ENCODE measurements around the gene TCF7L1. TPM values are rescaled to one million over a fixed set of nuclear protein-coding genes. Genes with fewer than 3 reads are reported as not detected.

TCF7L1 gene
- total RNA-seq, 1 donor from 2014 or later, result 0.19 TPM

GRCh38 chr2:85239102-85239501 is 105.9 kb downstream of the TCF7L1 start:
- Mint-ChIP-seq H3K27ac (no peak overlapping the region), H3K36me3 (ENCODE audit: low read depth) (no peaks in the 10 kb centered on the region)
- DNase-seq, result no peak

GRCh38 chr2:85240055-85240454 is 106.9 kb downstream of the TCF7L1 start:
- H3K4me3 Mint-ChIP-seq, result no peak overlapping the region
- no peaks in the 10 kb centered on the region for H3K36me3 Mint-ChIP-seq (ENCODE audit: low read depth)
- peaks cover 4% of the 10 kb centered on the region for H3K4me1 Mint-ChIP-seq
- no peak overlapping the region for H3K27ac Mint-ChIP-seq
- intact Hi-C loops (cut with micrococcal nuclease), result no loop called here
- H3K9me3 Mint-ChIP-seq, result no peaks in the 10 kb centered on the region
- H3K27me3 Mint-ChIP-seq, result peaks cover 27% of the 10 kb centered on the region
- DNase-seq, result no peak

More at GRCh38 chr2:85239102-85239501, 105.9 kb downstream of the TCF7L1 start:
- H3K4me3 Mint-ChIP-seq, result no peak overlapping the region
- intact Hi-C loops (cut with micrococcal nuclease), result no loop called here
- peaks cover 21% of the 10 kb centered on the region for H3K27me3 Mint-ChIP-seq
- peaks cover 4% of the 10 kb centered on the region for H3K4me1 Mint-ChIP-seq
- H3K9me3 Mint-ChIP-seq, result no peaks in the 10 kb centered on the region

- Mint-ChIP-seq H3K36me3 (ENCODE audit: low read depth) (no peaks in the 10 kb centered on the region), H3K27me3 (peaks cover 27% of the 10 kb centered on the region), H3K4me1 (peaks cover 8% of the 10 kb centered on the region), H3K9me3 (no peaks in the 10 kb centered on the region), H3K27ac (no peak overlapping the region), H3K4me3 (no peak overlapping the region)
- intact Hi-C loops (cut with micrococcal nuclease), result no loop called here
- DNase-seq, result no peak
Observed at GRCh38 chr2:85242321-85242720, 109.1 kb downstream of the TCF7L1 start.

GRCh38 chr2:85243101-85244072 is 110.2 kb downstream of the TCF7L1 start:
- Mint-ChIP-seq H3K4me3 (no peak overlapping the region), H3K4me1 (peaks cover 8% of the 10 kb centered on the region), H3K9me3 (no peaks in the 10 kb centered on the region), H3K27ac (no peak overlapping the region), H3K27me3 (peaks cover 20% of the 10 kb centered on the region), H3K36me3 (ENCODE audit: low read depth) (no peaks in the 10 kb centered on the region)
- DNase-seq, result peak; percentile 73
- intact Hi-C loops (cut with micrococcal nuclease), result no loop called here

- H3K4me3 Mint-ChIP-seq, result no peak overlapping the region
Observed at GRCh38 chr2:85244828-85245227, 111.6 kb downstream of the TCF7L1 start.

GRCh38 chr2:85245891-85246290 is 112.7 kb downstream of the TCF7L1 start:
- DNase-seq, result no peak
- Mint-ChIP-seq H3K4me1 (peaks cover 6% of the 10 kb centered on the region), H3K9me3 (no peaks in the 10 kb centered on the region), H3K36me3 (ENCODE audit: low read depth) (no peaks in the 10 kb centered on the region), H3K4me3 (no peak overlapping the region), H3K27me3 (peaks cover 15% of the 10 kb centered on the region), H3K27ac (no peak overlapping the region)
- intact Hi-C loops (cut with micrococcal nuclease), result no loop called here

More at GRCh38 chr2:85244828-85245227, 111.6 kb downstream of the TCF7L1 start:
- no peaks in the 10 kb centered on the region for H3K9me3 Mint-ChIP-seq
- no peak for DNase-seq
- no peak overlapping the region for H3K27ac Mint-ChIP-seq
- intact Hi-C loops (cut with micrococcal nuclease), result no loop called here
- no peaks in the 10 kb centered on the region for H3K36me3 Mint-ChIP-seq (ENCODE audit: low read depth)
- peaks cover 8% of the 10 kb centered on the region for H3K4me1 Mint-ChIP-seq
- peaks cover 19% of the 10 kb centered on the region for H3K27me3 Mint-ChIP-seq

GRCh38 chr2:85246348-85246747 is 113.2 kb downstream of the TCF7L1 start:
- no peak for DNase-seq
- intact Hi-C loops (cut with micrococcal nuclease), result no loop called here
- Mint-ChIP-seq H3K36me3 (ENCODE audit: low read depth) (no peaks in the 10 kb centered on the region), H3K9me3 (no peaks in the 10 kb centered on the region), H3K27ac (no peak overlapping the region), H3K27me3 (peaks cover 15% of the 10 kb centered on the region), H3K4me3 (no peak overlapping the region), H3K4me1 (peaks cover 6% of the 10 kb centered on the region)

- H3K4me1 Mint-ChIP-seq, result peaks cover 6% of the 10 kb centered on the region
Observed at GRCh38 chr2:85247610-85248009, 114.4 kb downstream of the TCF7L1 start.

GRCh38 chr2:85248773-85249509 is 115.7 kb downstream of the TCF7L1 start:
- Mint-ChIP-seq H3K9me3 (no peaks in the 10 kb centered on the region), H3K4me3 (no peak overlapping the region), H3K36me3 (ENCODE audit: low read depth) (no peaks in the 10 kb centered on the region), H3K4me1 (peaks cover 4% of the 10 kb centered on the region), H3K27ac (no peak overlapping the region), H3K27me3 (peaks cover 10% of the 10 kb centered on the region)
- DNase-seq, result no peak
- intact Hi-C loops (cut with micrococcal nuclease), result no loop called here

More at GRCh38 chr2:85247610-85248009, 114.4 kb downstream of the TCF7L1 start:
- Mint-ChIP-seq H3K9me3 (no peaks in the 10 kb centered on the region), H3K4me3 (no peak overlapping the region), H3K27me3 (peaks cover 15% of the 10 kb centered on the region), H3K36me3 (ENCODE audit: low read depth) (no peaks in the 10 kb centered on the region), H3K27ac (no peak overlapping the region)
- DNase-seq, result no peak
- intact Hi-C loops (cut with micrococcal nuclease), result no loop called here

DNA sequence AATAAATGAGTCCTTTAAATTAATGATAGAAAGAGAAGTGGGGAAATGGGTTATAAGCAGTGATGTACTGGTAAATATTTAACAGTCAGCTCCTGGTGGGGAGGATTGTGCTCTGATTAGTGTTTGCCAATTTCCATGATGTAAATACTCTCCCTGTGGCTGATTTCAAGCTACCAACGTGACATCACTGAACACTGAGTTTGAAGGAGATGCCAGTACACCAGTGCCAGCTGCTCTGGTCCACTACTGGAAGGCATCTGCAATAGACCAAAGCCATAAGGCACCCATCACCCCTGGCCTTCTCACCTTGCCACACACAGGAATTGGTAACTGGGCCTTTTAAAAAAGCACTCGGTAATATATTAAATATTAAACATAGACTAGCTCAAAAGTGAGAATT is 116.9 kb downstream of the TCF7L1 start:
- H3K27ac Mint-ChIP-seq, result no peak overlapping the region

GRCh38 chr2:85251070-85251616 is 118.0 kb downstream of the TCF7L1 start:
- Mint-ChIP-seq H3K4me3 (no peak overlapping the region), H3K9me3 (no peaks in the 10 kb centered on the region), H3K4me1 (peaks cover 4% of the 10 kb centered on the region), H3K36me3 (ENCODE audit: low read depth) (no peaks in the 10 kb centered on the region), H3K27ac (no peak overlapping the region), H3K27me3 (peaks cover 4% of the 10 kb centered on the region)
- no peak for DNase-seq
- intact Hi-C loops (cut with micrococcal nuclease), result no loop called here

More for the DNA sequence above, 116.9 kb downstream of the TCF7L1 start:
- Mint-ChIP-seq H3K4me1 (peaks cover 4% of the 10 kb centered on the region), H3K4me3 (no peak overlapping the region), H3K36me3 (ENCODE audit: low read depth) (no peaks in the 10 kb centered on the region), H3K27me3 (peaks cover 4% of the 10 kb centered on the region), H3K9me3 (no peaks in the 10 kb centered on the region)
- intact Hi-C loops (cut with micrococcal nuclease), result no loop called here
- DNase-seq, result no peak

- H3K4me3 Mint-ChIP-seq, result no peak overlapping the region
- H3K36me3 Mint-ChIP-seq (ENCODE audit: low read depth), result no peaks in the 10 kb centered on the region
- intact Hi-C loops (cut with micrococcal nuclease), result no loop called here
- DNase-seq, result no peak
- H3K27me3 Mint-ChIP-seq, result no peaks in the 10 kb centered on the region
- H3K27ac Mint-ChIP-seq, result no peak overlapping the region
- no peaks in the 10 kb centered on the region for H3K9me3 Mint-ChIP-seq
- no peaks in the 10 kb centered on the region for H3K4me1 Mint-ChIP-seq
Observed at GRCh38 chr2:85253890-85254289, 120.7 kb downstream of the TCF7L1 start.

- Mint-ChIP-seq H3K4me3 (no peak overlapping the region), H3K36me3 (ENCODE audit: low read depth) (no peaks in the 10 kb centered on the region), H3K27me3 (no peaks in the 10 kb centered on the region), H3K27ac (no peak overlapping the region), H3K9me3 (no peaks in the 10 kb centered on the region), H3K4me1 (no peaks in the 10 kb centered on the region)
- intact Hi-C loops (cut with micrococcal nuclease), result no loop called here
- no peak for DNase-seq
Observed at GRCh38 chr2:85254540-85255300, 121.5 kb downstream of the TCF7L1 start.
